Breast epithelium (tissue), 4 donors: Measurements from ENCODE around the gene LRRC49. TPM values are rescaled to one million over a fixed set of nuclear protein-coding genes. Genes with fewer than 3 reads are reported as not detected.
"Not testable (repeated sequence)": the region's sequence is repeated elsewhere in the genome, so short reads cannot be mapped to it uniquely, and the experiment has no call there.

Source experiments
- DNase-seq, 2 donors: peaks; one replicate each; pipeline ENCODE4 v3.0.0-alpha.2; 2019; ENCODE audit warnings: low spot score in 2 of 2
- H3K27ac ChIP-seq, 2 donors: fragments of 200-600 bp; sonication (generic) in 1 of 2; one replicate each; pipeline ENCODE4 v1.5.1; 2016 to 2019; ENCODE audit warnings: mild to moderate bottlenecking in 1 of 2
- H3K27me3 ChIP-seq, 2 donors: fragments of 200-600 bp; sonication (generic) in 1 of 2; one replicate each; pipeline versions ENCODE4 v1.5.1 to v1.6.0; 2017 to 2019; ENCODE audit warnings: control low read depth in 1 of 2, mild to moderate bottlenecking in 1 of 2
- H3K36me3 ChIP-seq: fragments of 200-600 bp; one replicate; pipeline ENCODE4 v1.5.1; 2019
- H3K4me1 ChIP-seq, 2 donors: fragments of 200-600 bp; sonication (generic); one replicate each; pipeline ENCODE4 v1.5.1; 2016 to 2019; ENCODE audit warnings: control low read depth in 1 of 2
- H3K4me3 ChIP-seq, 3 donors: fragments of 200-600 bp; sonication (generic); 1 replicate in 2 of 3; 2 replicates in 1 of 3; pipeline ENCODE4 v1.5.1; 2016 to 2019; ENCODE audit warnings: mild to moderate bottlenecking in 3 of 3, moderate library complexity in 2 of 3
- H3K9me3 ChIP-seq, 2 donors: fragments of 200-600 bp; sonication (generic) in 1 of 2; one replicate each; pipeline ENCODE4 v1.5.1; 2016 to 2019; ENCODE audit warnings: control low read depth in 1 of 2
- POLR2A ChIP-seq: fragments of 450-650 bp; IDR thresholded peaks from one replicate; pipeline ENCODE4 v1.6.1; 2016; ENCODE audit warnings: antibody characterized with exemption, mild to moderate bottlenecking, moderate library complexity
- POLR2AphosphoS5 ChIP-seq, 3 donors: sonication (generic); formaldehyde crosslinking; IDR thresholded peaks; one replicate each; pipeline ENCODE4 v1.6.1; 2017; ENCODE audit warnings: antibody characterized with exemption in 3 of 3
- intact Hi-C: fragments of 100-400 bp; cut with DNase I; formaldehyde crosslinking; loops from one replicate; pipeline ENCODE4 v1.15.1; 2023; ENCODE audit warnings: low total_unique reads
- total RNA-seq, 3 donors: library from RNA; depleted of rRNA; stranded (reverse); fragments of >200 nt; gene quantifications; one replicate each; pipeline ENCODE4 v1.1.0, GENCODE V29; 2016
- TF ChIP-seq, protein P1 (sequence below), 3 donors: fragments of 450-650 bp; IDR thresholded peaks; one replicate each; pipeline ENCODE4 v1.5.1; 2016 to 2017; ENCODE audit warnings: antibody characterized with exemption in 3 of 3, mild to moderate bottlenecking in 3 of 3, moderate library complexity in 3 of 3

The LRRC49 gene
- total RNA-seq, 3 donors from 2014 or later, result 6.7 to 13.3 (median 9.5) TPM

DNA sequence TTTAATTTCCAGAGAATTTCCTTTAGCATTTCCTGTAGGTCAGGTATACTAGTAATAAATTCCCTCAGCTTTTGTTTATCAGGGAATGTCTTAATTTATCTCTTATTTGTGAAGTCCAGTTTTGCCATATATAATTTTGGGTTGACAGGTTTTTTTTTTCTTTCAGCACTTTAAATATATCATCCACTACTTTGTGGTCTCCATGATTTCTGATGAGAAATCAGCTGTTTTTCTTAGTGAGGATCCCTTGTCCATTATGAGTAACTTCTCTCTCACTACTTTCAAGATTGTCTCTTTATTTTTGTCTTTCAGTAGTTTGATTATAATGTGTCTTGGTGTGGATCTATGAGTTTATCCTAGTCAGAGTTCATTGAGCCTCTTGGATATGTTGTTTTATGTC lies 105.7 kb downstream of the LRRC49 start:
- no peak overlapping the region for H3K4me3 ChIP-seq
- no peak overlapping the region for H3K27ac ChIP-seq
- intact Hi-C loops, result no loop called here
- TF ChIP-seq POLR2A (no peak), POLR2AphosphoS5 (IDR thresholded peaks at IDR 0.05) (no peak)
- TF ChIP-seq, protein P1, sequence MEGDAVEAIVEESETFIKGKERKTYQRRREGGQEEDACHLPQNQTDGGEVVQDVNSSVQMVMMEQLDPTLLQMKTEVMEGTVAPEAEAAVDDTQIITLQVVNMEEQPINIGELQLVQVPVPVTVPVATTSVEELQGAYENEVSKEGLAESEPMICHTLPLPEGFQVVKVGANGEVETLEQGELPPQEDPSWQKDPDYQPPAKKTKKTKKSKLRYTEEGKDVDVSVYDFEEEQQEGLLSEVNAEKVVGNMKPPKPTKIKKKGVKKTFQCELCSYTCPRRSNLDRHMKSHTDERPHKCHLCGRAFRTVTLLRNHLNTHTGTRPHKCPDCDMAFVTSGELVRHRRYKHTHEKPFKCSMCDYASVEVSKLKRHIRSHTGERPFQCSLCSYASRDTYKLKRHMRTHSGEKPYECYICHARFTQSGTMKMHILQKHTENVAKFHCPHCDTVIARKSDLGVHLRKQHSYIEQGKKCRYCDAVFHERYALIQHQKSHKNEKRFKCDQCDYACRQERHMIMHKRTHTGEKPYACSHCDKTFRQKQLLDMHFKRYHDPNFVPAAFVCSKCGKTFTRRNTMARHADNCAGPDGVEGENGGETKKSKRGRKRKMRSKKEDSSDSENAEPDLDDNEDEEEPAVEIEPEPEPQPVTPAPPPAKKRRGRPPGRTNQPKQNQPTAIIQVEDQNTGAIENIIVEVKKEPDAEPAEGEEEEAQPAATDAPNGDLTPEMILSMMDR (IDR thresholded peaks at IDR 0.05), result no peak
- no peaks in the 10 kb centered on the region for H3K27me3 ChIP-seq
- H3K4me1 ChIP-seq, result no peaks in the 10 kb centered on the region
- DNase-seq, result no peak
- peaks cover 0 to under 1% of the 10 kb centered on the region in 2 donors for H3K9me3 ChIP-seq
- H3K36me3 ChIP-seq, result no peaks in the 10 kb centered on the region

DNA sequence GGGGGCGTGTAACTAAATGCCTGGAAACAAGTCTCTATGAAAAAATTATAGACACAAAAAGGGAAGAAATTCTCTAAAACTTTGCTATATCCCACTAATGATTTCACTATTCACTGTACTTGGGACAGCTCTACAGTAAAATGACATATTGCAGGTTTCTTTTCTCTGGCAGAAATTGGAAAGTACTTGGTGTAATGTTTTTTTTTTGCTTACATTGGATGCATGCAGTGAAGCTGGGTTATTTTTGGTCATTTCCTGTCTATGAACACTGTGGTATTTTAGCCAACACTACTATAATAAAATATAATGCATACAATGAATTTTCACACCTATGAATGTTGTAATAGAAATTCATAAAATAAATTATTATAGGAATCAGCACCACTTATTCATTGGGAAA lies 109.7 kb downstream of the LRRC49 start:
- Histone ChIP-seq H3K4me3 (no peak overlapping the region), H3K9me3 (no peaks in the 10 kb centered on the region), H3K27me3 (no peaks in the 10 kb centered on the region), H3K27ac (no peak overlapping the region), H3K4me1 (no peaks in the 10 kb centered on the region), H3K36me3 (no peaks in the 10 kb centered on the region)
- intact Hi-C loops, result no loop called here
- TF ChIP-seq, protein P1 (IDR thresholded peaks at IDR 0.05), result no peak
- no peak for TF ChIP-seq POLR2A
- DNase-seq, result no peak

GRCh38 chr15:71003319-71003718 lies 110.7 kb downstream of the LRRC49 start:
- Histone ChIP-seq H3K4me1 (no peaks in the 10 kb centered on the region), H3K27me3 (no peaks in the 10 kb centered on the region), H3K4me3 (no peak overlapping the region), H3K9me3 (no peaks in the 10 kb centered on the region), H3K27ac (no peak overlapping the region), H3K36me3 (no peaks in the 10 kb centered on the region)
- no peak for TF ChIP-seq POLR2A
- no peak for TF ChIP-seq POLR2AphosphoS5 (IDR thresholded peaks at IDR 0.05)
- TF ChIP-seq, protein P1 (IDR thresholded peaks at IDR 0.05), result no peak
- DNase-seq, result no peak
- intact Hi-C loops, result no loop called here

GRCh38 chr15:71004506-71004905 lies 111.9 kb downstream of the LRRC49 start:
- H3K9me3 ChIP-seq, H3K27me3 ChIP-seq, H3K4me3 ChIP-seq, H3K36me3 ChIP-seq, H3K27ac ChIP-seq, H3K4me1 ChIP-seq, DNase-seq, intact Hi-C loops: not testable (repeated sequence)

GRCh38 chr15:71005895-71006294 lies 113.3 kb downstream of the LRRC49 start:
- no peaks in the 10 kb centered on the region for H3K27me3 ChIP-seq
- H3K9me3 ChIP-seq, result no peaks in the 10 kb centered on the region
- no peak for DNase-seq
- no peak overlapping the region for H3K4me3 ChIP-seq
- H3K4me1 ChIP-seq, result no peaks in the 10 kb centered on the region
- intact Hi-C loops, result no loop called here
- no peak for TF ChIP-seq POLR2AphosphoS5 (IDR thresholded peaks at IDR 0.05)
- TF ChIP-seq, protein P1 (IDR thresholded peaks at IDR 0.05), result no peak
- no peak for TF ChIP-seq POLR2A
- no peaks in the 10 kb centered on the region for H3K36me3 ChIP-seq
- H3K27ac ChIP-seq, result no peak overlapping the region

DNA sequence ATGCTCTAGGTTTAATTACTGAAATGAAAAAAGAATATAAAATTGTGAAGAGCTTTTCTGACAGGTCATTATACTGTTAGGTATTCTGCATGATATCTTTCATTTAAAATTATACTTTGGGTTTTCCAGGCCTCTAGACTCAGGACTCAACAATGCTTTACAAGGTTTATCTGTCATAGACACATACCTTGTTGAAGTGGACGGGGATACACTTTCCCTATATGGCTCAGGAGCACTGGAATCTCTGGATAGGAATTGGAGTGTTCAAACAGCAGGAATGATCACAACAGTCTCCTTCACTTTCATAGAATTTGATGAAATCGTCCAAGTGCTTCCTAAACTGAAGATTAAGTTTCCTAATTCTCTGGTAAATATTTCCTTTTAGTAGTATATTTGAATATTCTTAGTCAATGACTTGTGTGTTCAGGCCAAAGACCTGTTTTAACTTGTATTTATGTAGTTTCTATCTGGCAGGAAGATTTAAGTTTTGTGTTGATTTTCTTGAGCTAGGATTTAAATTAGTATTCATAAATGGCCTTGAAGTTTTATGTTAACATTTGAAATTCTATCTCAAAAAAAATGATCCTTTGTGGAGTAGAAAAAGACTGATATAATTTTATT lies 115.7 kb downstream of the LRRC49 start:
- H3K36me3 ChIP-seq, result no peaks in the 10 kb centered on the region
- no peak for DNase-seq
- intact Hi-C loops, result no loop called here
- no peaks in the 10 kb centered on the region for H3K4me1 ChIP-seq
- TF ChIP-seq, protein P1 (IDR thresholded peaks at IDR 0.05), result no peak
- no peak for TF ChIP-seq POLR2A
- TF ChIP-seq POLR2AphosphoS5 (IDR thresholded peaks at IDR 0.05), result no peak
- no peaks in the 10 kb centered on the region for H3K27me3 ChIP-seq
- no peak overlapping the region for H3K27ac ChIP-seq
- no peaks in the 10 kb centered on the region for H3K9me3 ChIP-seq
- no peak overlapping the region for H3K4me3 ChIP-seq
